GM23248 (cell line): ENCODE results near the gene A2M.

ENCODE experiments used
- EZH2 ChIP-seq: fragments of 200-600 bp; sonication (generic); IDR thresholded peaks from 2 replicates; pipeline ENCODE4 v1.6.1; 2018; ENCODE audit warnings: antibody characterized with exemption, mild to moderate bottlenecking; ENCODE audit not compliant: insufficient read depth, poor library complexity, severe bottlenecking
- EZH2phosphoT487 ChIP-seq: fragments of 200-600 bp; sonication (generic); IDR thresholded peaks from 2 replicates; pipeline ENCODE4 v1.6.1; 2018; ENCODE audit warnings: antibody characterized with exemption, moderate library complexity, mild to moderate bottlenecking, low read depth; ENCODE audit not compliant: insufficient read depth

- TF ChIP-seq EZH2 (no peak), EZH2phosphoT487 (no peak)
These were observed 4.9 kb upstream of the A2M start for GRCh38 chr12:9120487-9121184.
